ENCODE data around the gene SLC35E1.
"Not testable (repeated sequence)": the region's sequence is repeated elsewhere in the genome, so short reads cannot be mapped to it uniquely, and the experiment has no call there.

SLC35E1 gene

DNA sequence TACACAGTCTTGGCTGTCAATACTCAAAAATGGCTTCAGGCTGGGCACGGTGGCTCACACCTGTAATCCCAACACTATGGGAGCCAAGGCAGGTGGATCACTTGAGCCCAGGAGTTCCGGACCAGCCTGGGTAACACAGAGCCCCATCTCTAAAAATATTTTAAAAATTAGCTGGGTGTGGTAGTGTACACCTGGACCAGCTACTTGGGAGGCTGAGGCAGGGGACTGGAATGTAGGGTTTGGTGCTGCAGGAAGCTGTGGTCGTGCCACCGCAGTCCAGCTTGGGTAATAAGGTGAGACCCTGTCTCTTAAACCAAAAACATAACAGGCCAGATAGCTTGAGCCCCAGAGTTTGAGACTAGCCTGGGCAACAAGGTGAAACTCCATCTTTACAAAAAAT, 23.3 kb downstream of the SLC35E1 start:
- Histone ChIP-seq H2AFZ (ENCODE audit: low read depth, low read length) (no peak overlapping the region), H3K9ac (ENCODE audit: low read depth, low read length) (no peak overlapping the region), H3K4me1 (ENCODE audit: insufficient read depth, low read length) (peaks cover 10% of the 10 kb centered on the region), H4K20me1 (ENCODE audit: insufficient read depth, low read length) (no peaks in the 10 kb centered on the region; the same call in 1 of the 2 replicates), H3K36me3 (ENCODE audit: insufficient read depth, low read length) (peaks cover 30% of the 10 kb centered on the region), H3K27me3 (ENCODE audit: insufficient read depth, low read length, poor library complexity) (no peaks in the 10 kb centered on the region), H3K27ac (ENCODE audit: low read length) (no peak overlapping the region), H3K4me3 (ENCODE audit: low read depth in 1 of 2, low read length in 2 of 2) (no peak overlapping the region), H3K79me2 (ENCODE audit: insufficient read depth, low read length) (peaks cover 19% of the 10 kb centered on the region), H3K4me2 (ENCODE audit: insufficient read depth, low read length) (no peak overlapping the region), H3K9me3 (ENCODE audit: insufficient read depth, low read length, severe bottlenecking) (no peaks in the 10 kb centered on the region)
- no peak for DNase-seq
- ATAC-seq (ENCODE audit: insufficient read depth, low read depth), result no peak
- no peak for TF ChIP-seq CTCF (IDR thresholded peaks at IDR 0.05; ENCODE audit: borderline replicate concordance, extremely low read depth, low read length, poor library complexity, severe bottlenecking)
- TF ChIP-seq EZH2 (IDR thresholded peaks at IDR 0.05; ENCODE audit: borderline replicate concordance, low read depth, low read length, severe bottlenecking), result no peak

DNA sequence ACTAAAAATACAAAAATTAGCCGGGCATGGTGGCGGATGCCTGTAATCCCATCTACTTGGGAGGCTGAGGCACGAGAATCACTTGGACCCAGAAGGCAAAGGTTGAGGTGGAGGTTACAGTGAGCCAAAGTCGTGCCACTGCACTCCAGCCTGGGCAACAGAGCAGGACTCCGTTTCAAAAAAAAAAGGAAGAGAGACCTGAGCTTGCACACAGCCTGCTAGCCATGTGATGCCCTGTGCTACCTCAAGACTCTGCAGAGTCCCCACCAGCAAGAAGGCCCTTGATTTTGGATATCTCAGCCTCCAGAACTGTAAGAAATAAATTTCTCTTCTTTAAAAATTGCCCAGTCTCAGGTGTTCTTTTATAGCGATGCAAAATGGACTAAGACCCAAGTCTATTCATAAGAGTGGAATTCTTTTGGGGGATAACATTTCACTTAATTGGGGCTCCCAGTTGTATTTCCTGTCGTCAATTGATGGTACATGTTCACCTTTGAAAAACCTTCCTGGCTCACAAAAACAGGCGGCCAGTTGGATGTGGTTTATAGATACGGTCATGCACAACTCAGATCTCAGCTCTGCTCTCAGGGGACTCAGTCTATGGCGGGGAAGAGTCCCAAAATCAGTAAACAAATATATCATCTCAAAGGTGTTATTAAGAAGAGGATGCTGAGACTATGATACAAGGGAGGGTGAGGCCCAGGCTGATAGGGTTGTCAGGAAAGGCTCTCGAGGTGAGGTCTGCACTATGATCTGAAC, 27.6 kb downstream of the SLC35E1 start:
- TF ChIP-seq CTCF (IDR thresholded peaks at IDR 0.05; ENCODE audit: borderline replicate concordance, extremely low read depth, low read length, poor library complexity, severe bottlenecking) (no peak), EZH2 (IDR thresholded peaks at IDR 0.05; ENCODE audit: borderline replicate concordance, low read depth, low read length, severe bottlenecking) (no peak)
- Histone ChIP-seq H3K9me3 (ENCODE audit: insufficient read depth, low read length, severe bottlenecking) (no peaks in the 10 kb centered on the region), H3K4me2 (ENCODE audit: insufficient read depth, low read length) (peak overlapping the region; percentile 43), H3K27ac (ENCODE audit: low read length) (no peak overlapping the region), H3K9ac (ENCODE audit: low read depth, low read length) (no peak overlapping the region; the same call in 1 of the 2 replicates), H3K36me3 (ENCODE audit: insufficient read depth, low read length) (peaks cover 22% of the 10 kb centered on the region), H4K20me1 (ENCODE audit: insufficient read depth, low read length) (peaks cover 22% of the 10 kb centered on the region), H2AFZ (ENCODE audit: low read depth, low read length) (no peak overlapping the region), H3K79me2 (ENCODE audit: insufficient read depth, low read length) (peaks cover 55% of the 10 kb centered on the region), H3K4me3 (ENCODE audit: low read depth in 1 of 2, low read length in 2 of 2) (no peak overlapping the region), H3K4me1 (ENCODE audit: insufficient read depth, low read length) (peaks cover 36% of the 10 kb centered on the region), H3K27me3 (ENCODE audit: insufficient read depth, low read length, poor library complexity) (no peaks in the 10 kb centered on the region)
- DNase-seq (no peak), ATAC-seq (ENCODE audit: insufficient read depth, low read depth) (no peak)

DNA sequence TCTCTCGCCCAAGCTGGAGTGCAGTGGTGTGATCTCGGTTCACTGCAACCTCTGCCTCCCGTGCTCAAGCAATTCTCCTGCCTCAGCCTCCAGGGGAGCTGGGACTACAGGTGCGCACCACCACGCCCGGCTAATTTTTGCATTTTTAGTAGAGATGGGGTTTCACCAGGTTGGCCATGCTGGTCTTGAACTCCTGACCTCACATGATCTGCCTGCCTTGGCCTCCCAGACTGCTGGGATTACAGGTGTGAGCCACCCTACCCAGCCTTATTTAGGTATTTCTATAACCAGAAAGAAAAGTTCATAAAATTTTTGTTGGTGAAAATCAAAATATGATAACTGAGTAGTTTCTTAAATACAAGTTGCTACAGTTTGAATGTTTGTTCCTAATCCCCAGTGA, 28.5 kb downstream of the SLC35E1 start:
- H3K27me3 ChIP-seq (ENCODE audit: insufficient read depth, low read length, poor library complexity); H2AFZ ChIP-seq (ENCODE audit: low read depth, low read length); ATAC-seq (ENCODE audit: insufficient read depth, low read depth); DNase-seq; H3K9me3 ChIP-seq (ENCODE audit: insufficient read depth, low read length, severe bottlenecking): not testable (repeated sequence)
- H3K79me2 ChIP-seq (ENCODE audit: insufficient read depth, low read length), result peaks cover 63% of the 10 kb centered on the region
- H3K9ac ChIP-seq (ENCODE audit: low read depth, low read length), result peak overlapping the region; percentile 86
- peak overlapping the region; percentile 73 for H3K4me2 ChIP-seq (ENCODE audit: insufficient read depth, low read length)
- H3K36me3 ChIP-seq (ENCODE audit: insufficient read depth, low read length), result peaks cover 29% of the 10 kb centered on the region
- H4K20me1 ChIP-seq (ENCODE audit: insufficient read depth, low read length), result peaks cover 27% of the 10 kb centered on the region
- H3K4me1 ChIP-seq (ENCODE audit: insufficient read depth, low read length), result peaks cover 39% of the 10 kb centered on the region
- H3K4me3 ChIP-seq (ENCODE audit: low read depth in 1 of 2, low read length in 2 of 2), result peak overlapping the region in 1 of 2 experiments; percentile 85; a peak in 2 of 4 replicates
- peak overlapping the region; percentile 93 for H3K27ac ChIP-seq (ENCODE audit: low read length)

GRCh38 chr19:16542910-16543472, 29.2 kb downstream of the SLC35E1 start:
- H3K27me3 ChIP-seq (ENCODE audit: insufficient read depth, low read length, poor library complexity), result no peaks in the 10 kb centered on the region
- peak overlapping the region; percentile 93 for H3K27ac ChIP-seq (ENCODE audit: low read length)
- peak overlapping the region; percentile 82 for H2AFZ ChIP-seq (ENCODE audit: low read depth, low read length)
- H3K9ac ChIP-seq (ENCODE audit: low read depth, low read length), result peak overlapping the region; percentile 86
- H3K4me1 ChIP-seq (ENCODE audit: insufficient read depth, low read length), result peaks cover 39% of the 10 kb centered on the region
- DNase-seq (peak; percentile 23), ATAC-seq (ENCODE audit: insufficient read depth, low read depth) (peak; percentile 0; the same call in 1 of the 3 replicates)
- no peak for TF ChIP-seq EZH2 (IDR thresholded peaks at IDR 0.05; ENCODE audit: borderline replicate concordance, low read depth, low read length, severe bottlenecking)
- no peak for TF ChIP-seq CTCF (IDR thresholded peaks at IDR 0.05; ENCODE audit: borderline replicate concordance, extremely low read depth, low read length, poor library complexity, severe bottlenecking)
- H3K4me2 ChIP-seq (ENCODE audit: insufficient read depth, low read length), result peak overlapping the region; percentile 73
- peaks cover 70% of the 10 kb centered on the region for H3K79me2 ChIP-seq (ENCODE audit: insufficient read depth, low read length)
- H4K20me1 ChIP-seq (ENCODE audit: insufficient read depth, low read length), result peaks cover 33% of the 10 kb centered on the region
- peaks cover 34% of the 10 kb centered on the region for H3K36me3 ChIP-seq (ENCODE audit: insufficient read depth, low read length)
- peak overlapping the region; percentile 85 to 97 for H3K4me3 ChIP-seq (ENCODE audit: low read depth in 1 of 2, low read length in 2 of 2)
- no peaks in the 10 kb centered on the region for H3K9me3 ChIP-seq (ENCODE audit: insufficient read depth, low read length, severe bottlenecking)

All from DND-41 (cell line).